Measurements from ENCODE around the gene HKDC1.

- TF ChIP-seq CTCF (IDR thresholded peaks at IDR 0.05) (no peak), EZH2 (IDR thresholded peaks at IDR 0.05; ENCODE audit: borderline replicate concordance, insufficient read depth, low read depth, low read length, poor library complexity, severe bottlenecking) (no peak)
Measured at GRCh38 chr10:69182005-69182404, 38.1 kb upstream of the HKDC1 start.
